GM12801 (cell line): ENCODE data around the gene NANOS1.

Experiments
- CTCF ChIP-seq: IDR thresholded peaks from one replicate; pipeline ENCODE4 v1.5.1; 2011; ENCODE audit warnings: control low read depth; ENCODE audit not compliant: insufficient read length; ENCODE audit errors: extremely low read depth

NANOS1 gene

GRCh38 chr10:119030421-119031250, 1.1 kb downstream of the NANOS1 start:
- no peak for TF ChIP-seq CTCF

- TF ChIP-seq CTCF = no peak
Measured at GRCh38 chr10:119031496-119032059, 2.1 kb downstream of the NANOS1 start.

- TF ChIP-seq CTCF = no peak
Measured at GRCh38 chr10:119039161-119039560, 9.6 kb downstream of the NANOS1 start.

- TF ChIP-seq CTCF = no peak
Measured at GRCh38 chr10:119041326-119041725, 11.8 kb downstream of the NANOS1 start.

GRCh38 chr10:119042169-119042568, 12.7 kb downstream of the NANOS1 start:
- no peak for TF ChIP-seq CTCF

- TF ChIP-seq CTCF = no peak
Measured at GRCh38 chr10:119045561-119045960, 16.0 kb downstream of the NANOS1 start.

GRCh38 chr10:119049361-119049760, 19.8 kb downstream of the NANOS1 start:
- TF ChIP-seq CTCF = no peak
